H9 (cell line): ENCODE data around the gene NECAB3. TPM values are rescaled to one million over a fixed set of nuclear protein-coding genes. Genes with fewer than 3 reads are reported as not detected.

Source experiments
- DNase-seq: peaks from one replicate; pipeline ENCODE4 v3.0.0-alpha.2; 2017
- H2AFZ ChIP-seq: one replicate; pipeline ENCODE4 v1.6.1; 2013; ENCODE audit warnings: mild to moderate bottlenecking, low read length, control low read depth, moderate library complexity
- H2AK5ac ChIP-seq: 2 replicates; pipeline ENCODE4 v1.6.1; 2013; ENCODE audit warnings: low read length, control low read depth, mixed read lengths; ENCODE audit not compliant: insufficient read length
- H2BK120ac ChIP-seq: one replicate; pipeline ENCODE4 v1.6.1; 2013; ENCODE audit warnings: low read depth, mild to moderate bottlenecking, low read length, control low read depth, inconsistent platforms; ENCODE audit not compliant: poor library complexity, severe bottlenecking
- H2BK12ac ChIP-seq: 2 replicates; pipeline ENCODE4 v1.6.1; 2013; ENCODE audit warnings: low read length, control low read depth, mixed read lengths, low read depth; ENCODE audit not compliant: insufficient read length
- H2BK15ac ChIP-seq: 2 replicates; pipeline ENCODE4 v1.6.1; 2013; ENCODE audit warnings: low read depth, low read length, control low read depth
- H2BK20ac ChIP-seq: one replicate; pipeline ENCODE4 v1.6.1; 2013; ENCODE audit warnings: low read depth, mild to moderate bottlenecking, low read length, control low read depth, inconsistent platforms; ENCODE audit not compliant: poor library complexity, severe bottlenecking
- H2BK5ac ChIP-seq: 2 replicates; pipeline ENCODE4 v1.6.1; 2013; ENCODE audit warnings: low read length, control low read depth, mixed read lengths; ENCODE audit not compliant: insufficient read length
- H3K14ac ChIP-seq: 2 replicates; pipeline ENCODE4 v1.6.1; 2013; ENCODE audit warnings: low read length, control low read depth; ENCODE audit not compliant: insufficient read depth
- H3K18ac ChIP-seq: 2 replicates; pipeline ENCODE4 v1.6.1; 2013; ENCODE audit warnings: low read depth, mild to moderate bottlenecking, mixed read lengths, low read length, control low read depth; ENCODE audit not compliant: insufficient read length
- H3K23ac ChIP-seq: 2 replicates; pipeline ENCODE4 v1.6.1; 2013; ENCODE audit warnings: low read length, control low read depth, mixed read lengths, low read depth; ENCODE audit not compliant: insufficient read length
- H3K23me2 ChIP-seq: 2 replicates; pipeline ENCODE4 v1.6.1; 2013; ENCODE audit warnings: low read depth, mild to moderate bottlenecking, mixed read lengths, low read length, control low read depth; ENCODE audit not compliant: insufficient read length, poor library complexity, severe bottlenecking
- H3K27ac ChIP-seq: 2 replicates; pipeline ENCODE4 v1.5.1; 2013; ENCODE audit warnings: low read length, control low read depth, mixed read lengths, low read depth; ENCODE audit not compliant: insufficient read length
- H3K27me3 ChIP-seq: 2 replicates; pipeline ENCODE4 v1.6.1; 2013; ENCODE audit warnings: low read length, control low read depth, inconsistent platforms; ENCODE audit not compliant: insufficient read depth
- H3K4ac ChIP-seq: 2 replicates; pipeline ENCODE4 v1.6.1; 2013; ENCODE audit warnings: low read depth, mild to moderate bottlenecking, control low read depth, inconsistent platforms, low read length, moderate library complexity
- H3K4me1 ChIP-seq: 2 replicates; pipeline ENCODE4 v1.6.1; 2013; ENCODE audit warnings: low read length, control low read depth, inconsistent platforms; ENCODE audit not compliant: insufficient read depth
- H3K4me2 ChIP-seq: 2 replicates; pipeline ENCODE4 v1.6.1; 2013; ENCODE audit warnings: low read length, control low read depth, mixed read lengths; ENCODE audit not compliant: insufficient read length, insufficient read depth
- H3K56ac ChIP-seq: 2 replicates; pipeline ENCODE4 v1.6.1; 2013; ENCODE audit warnings: low read depth, mild to moderate bottlenecking, mixed read lengths, low read length, control low read depth; ENCODE audit not compliant: insufficient read length
- H3K79me1 ChIP-seq: 2 replicates; pipeline ENCODE4 v1.6.1; 2013; ENCODE audit warnings: low read depth, mild to moderate bottlenecking, moderate library complexity, low read length, control low read depth, inconsistent platforms; ENCODE audit not compliant: insufficient read depth, poor library complexity, severe bottlenecking
- H3K79me2 ChIP-seq: 2 replicates; pipeline ENCODE4 v1.6.1; 2013; ENCODE audit warnings: low read length, control low read depth, inconsistent platforms; ENCODE audit not compliant: insufficient read depth
- H3K9ac ChIP-seq: 2 replicates; pipeline ENCODE4 v1.6.1; 2013; ENCODE audit warnings: low read length, control low read depth, mixed read lengths; ENCODE audit not compliant: insufficient read length; ENCODE audit errors: extremely low read depth
- H3K9me3 ChIP-seq: one replicate; pipeline ENCODE4 v1.6.1; 2013; ENCODE audit warnings: low read depth, low read length, inconsistent platforms; ENCODE audit not compliant: control insufficient read depth
- H3T11ph ChIP-seq: one replicate; pipeline ENCODE4 v1.6.1; 2013; ENCODE audit warnings: mild to moderate bottlenecking, low read length, control low read depth, inconsistent platforms
- H4K20me1 ChIP-seq: one replicate; pipeline ENCODE4 v1.6.1; 2013; ENCODE audit not compliant: control insufficient read depth, insufficient read length, insufficient read depth
- H4K5ac ChIP-seq: 2 replicates; pipeline ENCODE4 v1.6.1; 2013; ENCODE audit warnings: low read depth, mild to moderate bottlenecking, mixed read lengths, low read length, control low read depth; ENCODE audit not compliant: insufficient read length
- H4K8ac ChIP-seq: replicated peaks from 2 replicates; pipeline ENCODE4 v1.6.1; 2013; ENCODE audit warnings: low read length, control low read depth, mixed read lengths, low read depth; ENCODE audit not compliant: insufficient read length
- H4K91ac ChIP-seq: 2 replicates; pipeline ENCODE4 v1.6.1; 2013; ENCODE audit warnings: low read depth, mild to moderate bottlenecking, moderate library complexity, mixed read lengths, low read length, control low read depth; ENCODE audit not compliant: insufficient read length
- H3K27ac Mint-ChIP-seq, 3 experiments: 2 replicates in 2 of 3; 3 replicates in 1 of 3; pipeline ENCODE4 v1.8.0; 2020 to 2021; ENCODE audit warnings: mixed read lengths in 3 of 3, mild to moderate bottlenecking in 1 of 3, moderate library complexity in 1 of 3
- H3K27me3 Mint-ChIP-seq: 2 replicates; pipeline ENCODE4 v1.8.0; 2021; ENCODE audit warnings: low read depth, mild to moderate bottlenecking, moderate library complexity, mixed read lengths
- H3K36me3 Mint-ChIP-seq, 3 experiments: 2 replicates in 2 of 3; 3 replicates in 1 of 3; pipeline ENCODE4 v1.8.0; 2020 to 2021; ENCODE audit warnings: low read depth in 3 of 3, mixed read lengths in 3 of 3; ENCODE audit not compliant: insufficient read depth in 1 of 3
- H3K4me1 Mint-ChIP-seq, 2 experiments: 2 replicates each; pipeline ENCODE4 v1.8.0; 2020; ENCODE audit warnings: mixed read lengths in 2 of 2
- H3K4me3 Mint-ChIP-seq, 2 experiments: 2 replicates in 1 of 2; 3 replicates in 1 of 2; pipeline ENCODE4 v1.8.0; 2020 to 2021; ENCODE audit warnings: mild to moderate bottlenecking in 2 of 2, mixed read lengths in 2 of 2, moderate library complexity in 1 of 2
- H3K9me3 Mint-ChIP-seq, 2 experiments: 2 replicates in 1 of 2; 3 replicates in 1 of 2; pipeline ENCODE4 v1.8.0; 2020; ENCODE audit warnings: mild to moderate bottlenecking in 2 of 2, mixed read lengths in 2 of 2, moderate library complexity in 1 of 2
- WGBS: extraction: QIAGEN DNeasy Blood & Tissue Kit; methylation state at CpG from one replicate; pipeline ENCODE4 v1.1.7; 2013; ENCODE audit warnings: missing lambda C conversion rate, low lambda C conversion rate, mixed read lengths; ENCODE audit not compliant: insufficient read length; ENCODE audit errors: extremely low coverage; 5-methylcytosine and 5-hydroxymethylcytosine counted together
- total RNA-seq: library from RNA; stranded (reverse); gene quantifications from 2 replicates; pipeline ENCODE4 v1.2.1, GENCODE V29; 2021
- TF ChIP-seq, protein P1 (sequence below): fragments of 200-600 bp; sonication (generic); conservative IDR thresholded peaks from 3 replicates; pipeline ENCODE4 v1.8.0; 2021; ENCODE audit warnings: antibody characterized with exemption, mild to moderate bottlenecking

The NECAB3 gene
- total RNA-seq, 1 experiment from 2014 or later, result 57.7 TPM

DNA sequence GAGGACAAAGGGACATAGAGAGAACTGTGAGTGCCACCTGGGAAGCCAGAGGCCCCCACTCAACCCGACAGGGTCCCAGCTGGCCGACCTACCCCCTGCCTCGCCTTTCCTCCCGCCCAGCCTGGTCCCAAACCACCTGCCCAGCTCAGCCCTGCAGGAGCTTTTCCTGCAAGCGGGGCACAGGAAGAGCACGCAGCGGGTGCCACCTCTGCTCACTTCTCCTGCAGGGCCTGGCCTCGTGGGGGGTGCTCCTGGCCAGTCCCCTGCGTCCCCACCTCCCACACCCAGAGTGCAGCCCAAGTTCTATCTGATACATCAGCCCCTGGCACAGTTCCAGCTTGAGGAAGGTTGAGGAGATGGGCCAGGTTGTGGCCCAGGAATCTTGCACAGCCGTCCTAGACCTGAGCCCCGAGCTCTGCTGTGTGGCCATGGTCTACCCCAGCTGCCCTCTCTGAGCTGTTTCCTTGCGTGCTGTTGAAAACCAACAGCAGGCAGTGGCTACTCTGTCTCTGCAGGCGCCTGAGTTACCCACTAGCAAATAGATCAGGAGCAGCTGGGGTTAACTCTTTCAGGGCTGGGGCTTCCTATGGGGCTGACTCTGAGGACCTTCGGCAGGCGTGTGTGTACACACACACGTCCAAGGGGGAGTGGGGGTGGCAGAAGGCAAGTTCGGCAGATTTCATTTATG is 1.7 kb downstream of the NECAB3 start:
- no peak overlapping the region for H2BK5ac ChIP-seq
- no peak overlapping the region for H3K9ac ChIP-seq
- no peak overlapping the region for H3T11ph ChIP-seq
- peaks cover 22% of the 10 kb centered on the region for H3K23me2 ChIP-seq
- H3K79me1 ChIP-seq, result no peaks in the 10 kb centered on the region
- peaks cover 4% of the 10 kb centered on the region; the same call in 1 of the 2 replicates for H3K4me1 ChIP-seq
- H3K27ac Mint-ChIP-seq, result peak overlapping the region in 2 of 3 experiments; percentile 25 to 95; a peak in 2 of 7 replicates
- no peak overlapping the region for H4K5ac ChIP-seq
- no peaks in the 10 kb centered on the region; a peak in 1 of 5 replicates for H3K9me3 Mint-ChIP-seq
- WGBS, result no CpG with 5 or more reads among the region's 17 CpGs
- H3K27ac ChIP-seq, result no peak overlapping the region
- peaks cover 30% of the 10 kb centered on the region in 2 experiments for H3K4me1 Mint-ChIP-seq
- no peaks in the 10 kb centered on the region for H3K27me3 ChIP-seq
- no peak overlapping the region for H3K4ac ChIP-seq
- DNase-seq, result no peak
- no peak overlapping the region for H2BK15ac ChIP-seq
- H2BK120ac ChIP-seq, result no peak overlapping the region
- TF ChIP-seq, protein P1, sequence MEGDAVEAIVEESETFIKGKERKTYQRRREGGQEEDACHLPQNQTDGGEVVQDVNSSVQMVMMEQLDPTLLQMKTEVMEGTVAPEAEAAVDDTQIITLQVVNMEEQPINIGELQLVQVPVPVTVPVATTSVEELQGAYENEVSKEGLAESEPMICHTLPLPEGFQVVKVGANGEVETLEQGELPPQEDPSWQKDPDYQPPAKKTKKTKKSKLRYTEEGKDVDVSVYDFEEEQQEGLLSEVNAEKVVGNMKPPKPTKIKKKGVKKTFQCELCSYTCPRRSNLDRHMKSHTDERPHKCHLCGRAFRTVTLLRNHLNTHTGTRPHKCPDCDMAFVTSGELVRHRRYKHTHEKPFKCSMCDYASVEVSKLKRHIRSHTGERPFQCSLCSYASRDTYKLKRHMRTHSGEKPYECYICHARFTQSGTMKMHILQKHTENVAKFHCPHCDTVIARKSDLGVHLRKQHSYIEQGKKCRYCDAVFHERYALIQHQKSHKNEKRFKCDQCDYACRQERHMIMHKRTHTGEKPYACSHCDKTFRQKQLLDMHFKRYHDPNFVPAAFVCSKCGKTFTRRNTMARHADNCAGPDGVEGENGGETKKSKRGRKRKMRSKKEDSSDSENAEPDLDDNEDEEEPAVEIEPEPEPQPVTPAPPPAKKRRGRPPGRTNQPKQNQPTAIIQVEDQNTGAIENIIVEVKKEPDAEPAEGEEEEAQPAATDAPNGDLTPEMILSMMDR, result no peak
- H2BK20ac ChIP-seq, result no peak overlapping the region
- H4K91ac ChIP-seq, result no peak overlapping the region
- H3K14ac ChIP-seq, result no peak overlapping the region
- H3K23ac ChIP-seq, result no peak overlapping the region
- H3K4me2 ChIP-seq, result no peak overlapping the region
- no peaks in the 10 kb centered on the region for H3K9me3 ChIP-seq
- H2AFZ ChIP-seq, result no peak overlapping the region
- no peak overlapping the region for H3K56ac ChIP-seq
- H4K8ac ChIP-seq, result no peak overlapping the region
- H3K18ac ChIP-seq, result no peak overlapping the region
- H3K36me3 Mint-ChIP-seq, result peaks cover 33 to 56% (median 47%) of the 10 kb centered on the region in 3 experiments; a peak in 6 of 7 replicates
- no peak overlapping the region for H2AK5ac ChIP-seq
- H3K4me3 Mint-ChIP-seq, result peak overlapping the region; percentile 87 to 90
- no peak overlapping the region for H2BK12ac ChIP-seq
- H3K79me2 ChIP-seq, result no peaks in the 10 kb centered on the region
- H4K20me1 ChIP-seq, result no peaks in the 10 kb centered on the region
- peaks cover 2% of the 10 kb centered on the region for H3K27me3 Mint-ChIP-seq
